Fibroblast of lung (primary cell): ENCODE data around the gene CTTN.

Experiments
- EZH2 ChIP-seq: IDR thresholded peaks from 2 replicates; pipeline ENCODE4 v1.5.1; 2012; ENCODE audit warnings: low read length, control low read depth, mild to moderate bottlenecking; ENCODE audit errors: missing control alignments
- TF ChIP-seq, protein P1 (sequence below), 2 donors: IDR thresholded peaks in 1 of 2; conservative IDR thresholded peaks in 1 of 2; 1 replicate in 1 of 2; 2 replicates in 1 of 2; pipeline ENCODE4 v1.5.1; 2011 to 2012; ENCODE audit warnings: low read length in 2 of 2, control low read depth in 1 of 2, inconsistent platforms in 1 of 2, low read depth in 1 of 2, mild to moderate bottlenecking in 1 of 2

DNA sequence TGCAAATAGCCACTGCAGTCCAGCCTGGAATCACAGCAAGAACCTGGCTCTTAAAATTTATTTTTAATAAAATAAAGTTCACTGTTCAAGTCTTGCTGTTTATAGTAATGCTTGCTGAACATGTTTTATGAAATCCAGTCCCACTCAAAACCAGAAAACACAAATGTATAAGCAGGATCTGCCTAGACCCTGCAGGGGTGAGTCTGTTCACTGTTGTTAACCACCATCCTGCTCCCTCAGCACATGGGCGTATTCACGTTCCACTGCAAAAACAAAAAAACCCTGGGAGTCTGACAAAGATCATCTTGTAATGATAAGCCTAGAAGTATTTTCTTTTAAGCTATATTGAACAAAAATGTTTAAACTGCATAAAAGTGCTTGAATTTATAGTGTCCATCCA, 45.0 kb upstream of the CTTN start:
- TF ChIP-seq, protein P1, sequence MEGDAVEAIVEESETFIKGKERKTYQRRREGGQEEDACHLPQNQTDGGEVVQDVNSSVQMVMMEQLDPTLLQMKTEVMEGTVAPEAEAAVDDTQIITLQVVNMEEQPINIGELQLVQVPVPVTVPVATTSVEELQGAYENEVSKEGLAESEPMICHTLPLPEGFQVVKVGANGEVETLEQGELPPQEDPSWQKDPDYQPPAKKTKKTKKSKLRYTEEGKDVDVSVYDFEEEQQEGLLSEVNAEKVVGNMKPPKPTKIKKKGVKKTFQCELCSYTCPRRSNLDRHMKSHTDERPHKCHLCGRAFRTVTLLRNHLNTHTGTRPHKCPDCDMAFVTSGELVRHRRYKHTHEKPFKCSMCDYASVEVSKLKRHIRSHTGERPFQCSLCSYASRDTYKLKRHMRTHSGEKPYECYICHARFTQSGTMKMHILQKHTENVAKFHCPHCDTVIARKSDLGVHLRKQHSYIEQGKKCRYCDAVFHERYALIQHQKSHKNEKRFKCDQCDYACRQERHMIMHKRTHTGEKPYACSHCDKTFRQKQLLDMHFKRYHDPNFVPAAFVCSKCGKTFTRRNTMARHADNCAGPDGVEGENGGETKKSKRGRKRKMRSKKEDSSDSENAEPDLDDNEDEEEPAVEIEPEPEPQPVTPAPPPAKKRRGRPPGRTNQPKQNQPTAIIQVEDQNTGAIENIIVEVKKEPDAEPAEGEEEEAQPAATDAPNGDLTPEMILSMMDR (conservative IDR thresholded peaks at IDR 0.05 in 1 of 2, IDR thresholded peaks at IDR 0.05 in 1 of 2; ENCODE audit: low read depth in 1 of 2, low read length in 2 of 2), result no peak
- TF ChIP-seq EZH2, result no peak
